ENCODE results near the gene ATP6V1F. TPM values are rescaled to one million over a fixed set of nuclear protein-coding genes. Genes with fewer than 3 reads are reported as not detected.

Gene ATP6V1F
- polyA plus RNA-seq = 865 and 1,189 TPM in 2 replicates

GRCh38 chr7:128862571-128863432 is at the start of gene ATP6V1F:
TSS of gene ATP6V1F (plus strand) at chr7:128862856. CDS start at chr7:128862905, 49 bp downstream.

GRCh38 chr7:128830231-128831177 is 32.2 kb upstream of the ATP6V1F start, which contains the start of gene FLNC:
TSS of gene FLNC (plus strand) at chr7:128830406. CDS start at chr7:128830638, 232 bp downstream.

GRCh38 chr7:128910569-128910945 is 47.9 kb downstream of the ATP6V1F start, which contains the start of gene KCP:
TSS of gene KCP (minus strand) at chr7:128910709. CDS start at chr7:128910676, 33 bp downstream.

Other genes starting within 250 kb of the ATP6V1F start
- 0.17 TPM in 1 of 2 replicates, not detected in the other for gene GARIN1A, start 190.6 kb upstream of the ATP6V1F start, polyA plus RNA-seq
- 57.9 and 67.0 TPM in 2 replicates for gene CALU, start 123.5 kb upstream of the ATP6V1F start, polyA plus RNA-seq
- gene OPN1SW, start 87.1 kb upstream of the ATP6V1F start, polyA plus RNA-seq = 0.97 and 2.2 TPM in 2 replicates
- 27.8 and 30.8 TPM in 2 replicates for gene CCDC136, start 70.9 kb upstream of the ATP6V1F start, polyA plus RNA-seq
- gene FLNC, start 32.5 kb upstream of the ATP6V1F start, polyA plus RNA-seq = not detected in 2 replicates
- 0.13 and 0.17 TPM in 2 replicates for gene KCP, start 47.9 kb downstream of the ATP6V1F start, polyA plus RNA-seq
- gene IRF5, start 75.1 kb downstream of the ATP6V1F start, polyA plus RNA-seq = not detected in 2 replicates
- 19.0 and 19.5 TPM in 2 replicates for gene TNPO3, start 192.3 kb downstream of the ATP6V1F start, polyA plus RNA-seq